SK-N-SH (cell line): ENCODE measurements around the gene ZNF391. TPM values are rescaled to one million over a fixed set of nuclear protein-coding genes. Genes with fewer than 3 reads are reported as not detected.

Source experiments
- CTCF ChIA-PET: fragments of 300-600, 350-600 bp; formaldehyde crosslinking; extraction: SDS; loops from one replicate; lab custom pipeline; 2021; lab: Yijun Ruan, JAX
- POLR2A ChIA-PET: fragments of 350-600 bp; sonication (Branson Sonifier 250); formaldehyde crosslinking; extraction: SDS; loops from one replicate; lab custom pipeline; 2020; ENCODE audit warnings: antibody characterized with exemption, inconsistent platforms; lab: Yijun Ruan, JAX
- DNase-seq: peaks from one replicate; pipeline ENCODE4 v3.0.0; 2012
- H2AFZ ChIP-seq: fragments of 200-600 bp; sonication (generic); 2 replicates; pipeline ENCODE4 v1.8.1; 2016; ENCODE audit warnings: antibody characterized with exemption, mild to moderate bottlenecking, low read depth
- H3F3A ChIP-seq: fragments of 200-600 bp; sonication (generic); replicated peaks from 2 replicates; pipeline ENCODE3; 2016; ENCODE audit warnings: antibody characterized with exemption, mild to moderate bottlenecking; ENCODE audit not compliant: insufficient read depth
- H3K27ac ChIP-seq, 2 experiments: fragments of 200-500 bp in 1 of 2; fragments of 200-600 bp in 1 of 2; sonication (Bioruptor generic) in 1 of 2; sonication (generic), shearing (Covaris generic) in 1 of 2; 2 replicates each; pipeline versions ENCODE4 v1.5.1 to v1.6.1; 2014 to 2016; ENCODE audit warnings: low read depth in 2 of 2, inconsistent platforms in 1 of 2, low read length in 1 of 2, mild to moderate bottlenecking in 1 of 2, mixed read lengths in 1 of 2
- H3K27me3 ChIP-seq: fragments of 200-600 bp; sonication (generic), shearing (Covaris generic); 2 replicates; pipeline ENCODE4 v1.6.1; 2016; ENCODE audit warnings: mixed run types; ENCODE audit not compliant: insufficient read depth
- H3K36me3 ChIP-seq, 2 experiments: fragments of 200-500 bp in 1 of 2; fragments of 200-600 bp in 1 of 2; sonication (Bioruptor generic) in 1 of 2; sonication (generic) in 1 of 2; replicated peaks in 1 of 2; 2 replicates each; pipeline versions ENCODE3 to v1.5.1; 2014 to 2016; ENCODE audit warnings: low read length in 1 of 2, mild to moderate bottlenecking in 1 of 2; ENCODE audit not compliant: insufficient read depth in 2 of 2, control insufficient read depth in 1 of 2
- H3K4me1 ChIP-seq, 2 experiments: fragments of 200-500 bp in 1 of 2; fragments of 200-600 bp in 1 of 2; sonication (Bioruptor generic) in 1 of 2; sonication (generic), shearing (Covaris generic) in 1 of 2; 2 replicates each; pipeline versions ENCODE4 v1.5.1 to v1.6.1; 2014 to 2016; ENCODE audit warnings: low read depth in 1 of 2, low read length in 1 of 2, mixed run types in 1 of 2; ENCODE audit not compliant: insufficient read depth in 2 of 2, control insufficient read depth in 1 of 2
- H3K4me2 ChIP-seq: fragments of 200-600 bp; sonication (generic), shearing (Covaris generic); 2 replicates; pipeline ENCODE4 v1.6.1; 2017; ENCODE audit warnings: mixed run types
- H3K4me3 ChIP-seq, 2 experiments: fragments of 200-500 bp in 1 of 2; fragments of 200-600 bp in 1 of 2; sonication (Bioruptor generic) in 1 of 2; sonication (generic), shearing (Covaris generic) in 1 of 2; 2 replicates each; pipeline versions ENCODE4 v1.5.1 to v1.8.1; 2014 to 2016; ENCODE audit warnings: low read depth in 2 of 2, inconsistent platforms in 1 of 2, low read length in 1 of 2, mild to moderate bottlenecking in 1 of 2, mixed read lengths in 1 of 2, moderate library complexity in 1 of 2
- H3K79me2 ChIP-seq: fragments of 200-600 bp; sonication (generic); 2 replicates; pipeline ENCODE4 v1.8.1; 2017; ENCODE audit warnings: mild to moderate bottlenecking; ENCODE audit not compliant: insufficient read depth
- H3K9ac ChIP-seq: fragments of 200-600 bp; sonication (generic); 2 replicates; pipeline ENCODE4 v1.6.1; 2017; ENCODE audit warnings: mixed run types
- H3K9me2 ChIP-seq: fragments of 200-600 bp; sonication (generic); 2 replicates; pipeline ENCODE4 v1.6.1; 2017; ENCODE audit warnings: mixed run types
- H3K9me3 ChIP-seq: fragments of 200-600 bp; sonication (generic); 2 replicates; pipeline ENCODE4 v1.6.1; 2017; ENCODE audit warnings: mixed run types, mild to moderate bottlenecking, moderate library complexity
- H4K20me1 ChIP-seq: fragments of 200-600 bp; sonication (generic); 2 replicates; pipeline ENCODE4 v1.6.1; 2017; ENCODE audit warnings: mild to moderate bottlenecking, mixed run types; ENCODE audit not compliant: insufficient read depth
- CTCF ChIP-seq: fragments of 200-600 bp; sonication (generic); IDR thresholded peaks from 2 replicates; pipeline ENCODE4 v1.6.1; 2017; ENCODE audit warnings: antibody characterized with exemption, mild to moderate bottlenecking, moderate library complexity
- FOXM1 ChIP-seq: IDR thresholded peaks from 2 replicates; pipeline ENCODE4 v1.4.0; 2012; ENCODE audit warnings: low read depth, mild to moderate bottlenecking
- GABPA ChIP-seq: IDR thresholded peaks from 2 replicates; pipeline ENCODE4 v1.4.0; 2012; ENCODE audit warnings: low read depth, mild to moderate bottlenecking
- IRF3 ChIP-seq: fragments of 150-350 bp; IDR thresholded peaks from 2 replicates; pipeline ENCODE4 v1.6.1; 2016; ENCODE audit warnings: mild to moderate bottlenecking, low read depth, low read length
- MAX ChIP-seq: IDR thresholded peaks from 2 replicates; pipeline ENCODE4 v1.4.0; 2012; ENCODE audit warnings: low read depth
- MXI1 ChIP-seq: IDR thresholded peaks from 2 replicates; pipeline ENCODE4 v1.6.1; 2012; ENCODE audit warnings: mild to moderate bottlenecking, low read depth, low read length, improper control_type of control experiment
- NFIC ChIP-seq: IDR thresholded peaks from 2 replicates; pipeline ENCODE4 v1.4.0; 2012; ENCODE audit warnings: borderline replicate concordance
- NRF1 ChIP-seq: IDR thresholded peaks from 2 replicates; pipeline ENCODE4 v1.6.1; 2012; ENCODE audit warnings: low read depth, mild to moderate bottlenecking, low read length
- RCOR1 ChIP-seq: fragments of 150-350 bp; IDR thresholded peaks from 2 replicates; pipeline ENCODE4 v1.6.1; 2017; ENCODE audit warnings: antibody characterized with exemption, low read length
- REST ChIP-seq: IDR thresholded peaks from 2 replicates; pipeline ENCODE4 v1.6.1; 2012; ENCODE audit warnings: mild to moderate bottlenecking, low read depth, low read length, moderate library complexity
- RXRA ChIP-seq: IDR thresholded peaks from 2 replicates; pipeline ENCODE4 v1.4.0; 2012; ENCODE audit warnings: low read depth, mild to moderate bottlenecking, borderline replicate concordance
- TAF1 ChIP-seq: IDR thresholded peaks from 2 replicates; pipeline ENCODE4 v1.6.1; 2012; ENCODE audit warnings: low read depth, mild to moderate bottlenecking, low read length, moderate library complexity, borderline replicate concordance
- TEAD4 ChIP-seq: IDR thresholded peaks from 2 replicates; pipeline ENCODE4 v1.4.0; 2012; ENCODE audit warnings: mild to moderate bottlenecking, borderline replicate concordance; ENCODE audit not compliant: insufficient read depth
- USF2 ChIP-seq: fragments of 150-350 bp; IDR thresholded peaks from 2 replicates; pipeline ENCODE4 v1.6.1; 2017; ENCODE audit warnings: antibody characterized with exemption, low read length, low read depth, borderline replicate concordance
- YY1 ChIP-seq: IDR thresholded peaks from 2 replicates; pipeline ENCODE4 v1.4.0; 2012; ENCODE audit warnings: low read depth, mild to moderate bottlenecking
- WGBS: methylation state at CpG from one replicate; pipeline ENCODE4 v1.1.6; 2017; ENCODE audit warnings: low lambda C conversion rate; 5-methylcytosine and 5-hydroxymethylcytosine counted together
- polyA plus RNA-seq, 3 experiments: library from polyadenylated mRNA; depleted of rRNA; stranded (reverse); fragments of >200 nt; gene quantifications; 2 replicates each; pipeline ENCODE4 v1.2.3, GENCODE V29; 2012

ZNF391 gene
- polyA plus RNA-seq, 1 of the 3 experiments (the other 2 are of a cell fraction) = 0.77 TPM

- POLR2A ChIA-PET = no interaction called here
- no peaks in the 10 kb centered on the region for H3K9me2 ChIP-seq
- H3K79me2 ChIP-seq = no peaks in the 10 kb centered on the region
- no peaks in the 10 kb centered on the region for H3K27me3 ChIP-seq
- WGBS = 92% methylated on average over 9 of the region's 9 CpGs
- peaks cover 59% of the 10 kb centered on the region for H3K9me3 ChIP-seq
- H3K36me3 ChIP-seq = peaks cover 64 to 81% of the 10 kb centered on the region in 2 experiments
- no peak overlapping the region for H3K4me2 ChIP-seq
- no peak overlapping the region; a peak in 1 of 4 replicates for H3K4me3 ChIP-seq
- CTCF ChIA-PET = no interaction called here
- DNase-seq = no peak
- no peak overlapping the region for H3K9ac ChIP-seq
- no peaks in the 10 kb centered on the region for H3K4me1 ChIP-seq
- H4K20me1 ChIP-seq = no peaks in the 10 kb centered on the region
- no peak overlapping the region for H3K27ac ChIP-seq
- H2AFZ ChIP-seq = no peak overlapping the region
- TF ChIP-seq TEAD4 (no peak), IRF3 (no peak), USF2 (no peak), YY1 (no peak), RXRA (no peak), NFIC (no peak), CTCF (no peak), TAF1 (no peak), GABPA (no peak), MAX (no peak)
- H3F3A ChIP-seq = no peaks in the 10 kb centered on the region
Observed at GRCh38 chr6:27451660-27452390, 63.3 kb downstream of the ZNF391 start.

GRCh38 chr6:27452496-27452897, 63.9 kb downstream of the ZNF391 start:
- peaks cover 60% of the 10 kb centered on the region for H3K9me3 ChIP-seq
- POLR2A ChIA-PET = no interaction called here
- H3K4me3 ChIP-seq = no peak overlapping the region; a peak in 1 of 4 replicates
- H4K20me1 ChIP-seq = no peaks in the 10 kb centered on the region
- no peak overlapping the region for H3K27ac ChIP-seq
- H3K9ac ChIP-seq = no peak overlapping the region
- H3K4me1 ChIP-seq = no peaks in the 10 kb centered on the region
- H3F3A ChIP-seq = no peaks in the 10 kb centered on the region
- WGBS = 95% methylated on average over 3 of the region's 3 CpGs
- CTCF ChIA-PET = no interaction called here
- no peaks in the 10 kb centered on the region for H3K9me2 ChIP-seq
- H2AFZ ChIP-seq = no peak overlapping the region
- H3K79me2 ChIP-seq = no peaks in the 10 kb centered on the region
- H3K27me3 ChIP-seq = no peaks in the 10 kb centered on the region
- no peak overlapping the region for H3K4me2 ChIP-seq
- H3K36me3 ChIP-seq = peaks cover 70 to 87% of the 10 kb centered on the region in 2 experiments
- DNase-seq = no peak
- TF ChIP-seq YY1 = no peak
- no peak for TF ChIP-seq NRF1
- TF ChIP-seq REST = no peak
- TF ChIP-seq MXI1 = no peak
- TF ChIP-seq GABPA = no peak
- no peak for TF ChIP-seq IRF3
- no peak for TF ChIP-seq USF2
- TF ChIP-seq RCOR1 = no peak
- TF ChIP-seq FOXM1 = no peak
- no peak for TF ChIP-seq TEAD4
